Endodermal cell (in vitro differentiated cells): ENCODE results near the gene RASL11B. TPM values are rescaled to one million over a fixed set of nuclear protein-coding genes. Genes with fewer than 3 reads are reported as not detected.

Experiments used
- DNase-seq: peaks from one replicate; pipeline ENCODE4 v3.0.0-alpha.2; 2017
- H3K27ac ChIP-seq: 2 replicates; pipeline ENCODE4 v1.5.1; 2013; ENCODE audit warnings: mild to moderate bottlenecking, low read depth, low read length, moderate library complexity
- H3K27me3 ChIP-seq: 2 replicates; pipeline ENCODE4 v1.6.1; 2013; ENCODE audit warnings: mild to moderate bottlenecking, low read length, moderate library complexity; ENCODE audit not compliant: insufficient read depth, control insufficient read depth, poor library complexity, severe bottlenecking
- H3K36me3 ChIP-seq: 2 replicates; pipeline ENCODE4 v1.7.0; 2013; ENCODE audit warnings: mild to moderate bottlenecking, low read length, moderate library complexity; ENCODE audit not compliant: control insufficient read depth, insufficient read depth
- H3K4me1 ChIP-seq: one replicate; pipeline ENCODE4 v1.7.0; 2013; ENCODE audit warnings: low read length; ENCODE audit not compliant: control insufficient read depth, insufficient read depth
- H3K4me3 ChIP-seq: 2 replicates; pipeline ENCODE4 v1.5.1; 2013; ENCODE audit warnings: mild to moderate bottlenecking, low read length, moderate library complexity
- H3K9ac ChIP-seq: 2 replicates; pipeline ENCODE4 v1.6.1; 2013; ENCODE audit warnings: mild to moderate bottlenecking, low read length, moderate library complexity; ENCODE audit not compliant: poor library complexity, severe bottlenecking; ENCODE audit errors: extremely low read depth
- H3K9me3 ChIP-seq: 2 replicates; pipeline ENCODE4 v1.6.1; 2013; ENCODE audit warnings: mild to moderate bottlenecking, low read length, moderate library complexity; ENCODE audit not compliant: control insufficient read depth
- H3K27ac Mint-ChIP-seq: 2 replicates; pipeline ENCODE4 v1.8.0; 2020; ENCODE audit warnings: mixed read lengths
- H3K27me3 Mint-ChIP-seq: 2 replicates; pipeline ENCODE4 v1.8.0; 2021; ENCODE audit warnings: mild to moderate bottlenecking, mixed read lengths; ENCODE audit not compliant: insufficient read depth
- H3K36me3 Mint-ChIP-seq: 2 replicates; pipeline ENCODE4 v1.8.0; 2020; ENCODE audit warnings: low read depth, mixed read lengths
- H3K4me1 Mint-ChIP-seq: 2 replicates; pipeline ENCODE4 v1.8.0; 2020; ENCODE audit warnings: mixed read lengths
- H3K4me3 Mint-ChIP-seq: 2 replicates; pipeline ENCODE4 v1.8.0; 2020; ENCODE audit warnings: mild to moderate bottlenecking, moderate library complexity, mixed read lengths
- H3K9me3 Mint-ChIP-seq: 2 replicates; pipeline ENCODE4 v1.8.0; 2020; ENCODE audit warnings: mild to moderate bottlenecking, mixed read lengths
- WGBS, 2 experiments: methylation state at CpG; one replicate each; pipeline versions ENCODE4 v1.1.5 to v1.1.7; 2013; ENCODE audit warnings: missing lambda C conversion rate in 2 of 2, mixed read lengths in 1 of 2; ENCODE audit not compliant: insufficient coverage in 1 of 2, insufficient read length in 1 of 2; 5-methylcytosine and 5-hydroxymethylcytosine counted together
- total RNA-seq, 2 donors: library from RNA; stranded (reverse); fragmentation: NEBNext Ultra II Directional in 1 of 2; extraction: Animal tissue kit (Norgen Biotek cat#: 25700) in 1 of 2; gene quantifications; 2 replicates in 1 of 2; 3 replicates in 1 of 2; pipeline ENCODE4 v1.2.1, GENCODE V29; 2021
- TF ChIP-seq, protein P1 (sequence below): fragments of 200-600 bp; sonication (generic); conservative IDR thresholded peaks from 2 replicates; pipeline ENCODE4 v1.5.0; 2021; ENCODE audit warnings: antibody characterized with exemption, mild to moderate bottlenecking

Gene RASL11B
- total RNA-seq, 2 donors from 2014 or later, result 7.0 to 12.7 TPM

GRCh38 chr4:52844596-52844995 lies 17.5 kb upstream of the RASL11B start:
- WGBS, 2 experiments, result 93 to 100% methylated on average over 2 of the region's 2 CpGs
- Histone ChIP-seq H3K27me3 (peaks cover 19% of the 10 kb centered on the region), H3K9me3 (no peaks in the 10 kb centered on the region), H3K27ac (no peak overlapping the region), H3K36me3 (no peaks in the 10 kb centered on the region), H3K4me3 (no peak overlapping the region), H3K4me1 (peaks cover 17% of the 10 kb centered on the region), H3K9ac (no peak overlapping the region)
- peaks cover 22% of the 10 kb centered on the region for H3K4me1 Mint-ChIP-seq
- TF ChIP-seq, protein P1, sequence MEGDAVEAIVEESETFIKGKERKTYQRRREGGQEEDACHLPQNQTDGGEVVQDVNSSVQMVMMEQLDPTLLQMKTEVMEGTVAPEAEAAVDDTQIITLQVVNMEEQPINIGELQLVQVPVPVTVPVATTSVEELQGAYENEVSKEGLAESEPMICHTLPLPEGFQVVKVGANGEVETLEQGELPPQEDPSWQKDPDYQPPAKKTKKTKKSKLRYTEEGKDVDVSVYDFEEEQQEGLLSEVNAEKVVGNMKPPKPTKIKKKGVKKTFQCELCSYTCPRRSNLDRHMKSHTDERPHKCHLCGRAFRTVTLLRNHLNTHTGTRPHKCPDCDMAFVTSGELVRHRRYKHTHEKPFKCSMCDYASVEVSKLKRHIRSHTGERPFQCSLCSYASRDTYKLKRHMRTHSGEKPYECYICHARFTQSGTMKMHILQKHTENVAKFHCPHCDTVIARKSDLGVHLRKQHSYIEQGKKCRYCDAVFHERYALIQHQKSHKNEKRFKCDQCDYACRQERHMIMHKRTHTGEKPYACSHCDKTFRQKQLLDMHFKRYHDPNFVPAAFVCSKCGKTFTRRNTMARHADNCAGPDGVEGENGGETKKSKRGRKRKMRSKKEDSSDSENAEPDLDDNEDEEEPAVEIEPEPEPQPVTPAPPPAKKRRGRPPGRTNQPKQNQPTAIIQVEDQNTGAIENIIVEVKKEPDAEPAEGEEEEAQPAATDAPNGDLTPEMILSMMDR, result no peak
- no peak overlapping the region for H3K4me3 Mint-ChIP-seq
- peaks cover 23% of the 10 kb centered on the region for H3K27me3 Mint-ChIP-seq
- H3K9me3 Mint-ChIP-seq, result no peaks in the 10 kb centered on the region
- no peak for DNase-seq
- no peak overlapping the region for H3K27ac Mint-ChIP-seq
- H3K36me3 Mint-ChIP-seq, result no peaks in the 10 kb centered on the region

DNA sequence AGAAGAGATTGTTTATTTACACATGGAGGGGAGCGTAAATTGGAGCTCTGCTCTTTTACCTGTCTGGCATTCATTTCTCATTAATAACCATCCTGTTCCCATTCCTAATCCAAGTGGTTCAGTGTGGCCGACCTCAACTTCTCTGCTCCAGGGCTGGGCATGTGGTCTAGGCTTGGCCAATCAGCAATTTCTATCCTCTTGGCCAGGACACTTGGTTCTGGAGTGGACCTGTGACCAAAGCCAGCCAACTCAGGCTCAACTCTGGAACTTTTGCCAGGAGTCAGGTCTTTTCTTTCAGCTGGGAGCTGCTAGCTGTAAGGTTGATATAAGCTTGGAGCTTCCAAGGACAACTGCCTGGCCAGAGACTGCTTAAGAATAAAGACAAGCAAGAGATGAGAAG lies 15.6 kb upstream of the RASL11B start:
- no peak overlapping the region for H3K4me3 ChIP-seq
- WGBS, 2 experiments, result 83 to 90% methylated on average over 1 to 2 of the region's 2 CpGs
- H3K4me1 ChIP-seq, result peaks cover 14% of the 10 kb centered on the region
- Mint-ChIP-seq H3K36me3 (no peaks in the 10 kb centered on the region), H3K27me3 (peaks cover 23% of the 10 kb centered on the region), H3K9me3 (no peaks in the 10 kb centered on the region), H3K27ac (no peak overlapping the region), H3K4me3 (no peak overlapping the region), H3K4me1 (peaks cover 27% of the 10 kb centered on the region)
- no peak for DNase-seq
- no peaks in the 10 kb centered on the region for H3K36me3 ChIP-seq
- no peak overlapping the region for H3K27ac ChIP-seq
- no peak overlapping the region for H3K9ac ChIP-seq
- peaks cover 15% of the 10 kb centered on the region for H3K27me3 ChIP-seq
- no peaks in the 10 kb centered on the region for H3K9me3 ChIP-seq
- TF ChIP-seq, protein P1, result no peak

DNA sequence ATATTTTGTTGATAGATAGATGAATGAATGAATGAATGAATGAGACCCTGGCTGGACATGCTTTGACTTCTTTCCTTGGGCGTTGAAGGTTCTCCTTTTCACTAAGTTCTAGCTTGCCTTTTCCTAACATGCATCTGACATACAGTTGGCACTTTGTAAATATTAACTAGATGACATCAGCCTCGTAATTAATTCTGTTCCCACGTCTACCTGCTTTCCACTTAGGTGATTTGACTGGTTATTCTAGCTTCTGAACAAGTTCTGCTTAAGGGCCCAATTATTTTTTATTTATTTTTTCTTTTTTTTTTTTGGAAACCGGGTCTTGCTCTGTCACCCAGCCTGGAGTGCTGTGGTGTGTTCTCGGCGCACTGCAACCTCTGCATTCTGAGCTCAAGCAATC lies 13.9 kb upstream of the RASL11B start:
- no peak overlapping the region for H3K4me3 ChIP-seq
- no peaks in the 10 kb centered on the region for H3K36me3 ChIP-seq
- H3K27me3 ChIP-seq, result peaks cover 8% of the 10 kb centered on the region
- H3K9me3 ChIP-seq, result no peaks in the 10 kb centered on the region
- 85 to 98% methylated on average over 5 to 6 of the region's 6 CpGs for WGBS, 2 experiments
- H3K27ac ChIP-seq, result no peak overlapping the region
- peaks cover 8% of the 10 kb centered on the region for H3K4me1 ChIP-seq
- H3K9ac ChIP-seq, result no peak overlapping the region
- TF ChIP-seq, protein P1, result no peak
- H3K9me3 Mint-ChIP-seq, result no peaks in the 10 kb centered on the region
- H3K4me1 Mint-ChIP-seq, result peaks cover 20% of the 10 kb centered on the region
- DNase-seq, result no peak
- H3K27ac Mint-ChIP-seq, result no peak overlapping the region
- peaks cover 20% of the 10 kb centered on the region for H3K27me3 Mint-ChIP-seq
- H3K36me3 Mint-ChIP-seq, result no peaks in the 10 kb centered on the region
- H3K4me3 Mint-ChIP-seq, result no peak overlapping the region
